GM06990 (cell line): ENCODE data around the gene MIEF1.

Experiments
- DNase-seq: peaks from one replicate; pipeline ENCODE4 v3.0.0-alpha.2; 2011; ENCODE audit not compliant: insufficient read length; ENCODE audit errors: extremely low read depth
- H3K27me3 ChIP-seq: replicated peaks from 2 replicates; pipeline ENCODE4 v1.6.0; 2011; ENCODE audit warnings: low read length; ENCODE audit not compliant: control insufficient read depth, insufficient read depth
- H3K36me3 ChIP-seq: 2 replicates; pipeline ENCODE4 v1.5.1; 2011; ENCODE audit warnings: low read length; ENCODE audit not compliant: control insufficient read depth, insufficient read depth
- H3K4me3 ChIP-seq: replicated peaks from 2 replicates; pipeline ENCODE4 v1.5.1; 2011; ENCODE audit warnings: low read depth, mild to moderate bottlenecking, control low read depth, low read length
- TF ChIP-seq, protein P1 (sequence below): IDR thresholded peaks from 2 replicates; pipeline ENCODE4 v1.5.1; 2011; ENCODE audit warnings: low read length, control low read depth, mild to moderate bottlenecking, inconsistent platforms; ENCODE audit not compliant: insufficient read depth, poor library complexity, severe bottlenecking

MIEF1 gene

DNA sequence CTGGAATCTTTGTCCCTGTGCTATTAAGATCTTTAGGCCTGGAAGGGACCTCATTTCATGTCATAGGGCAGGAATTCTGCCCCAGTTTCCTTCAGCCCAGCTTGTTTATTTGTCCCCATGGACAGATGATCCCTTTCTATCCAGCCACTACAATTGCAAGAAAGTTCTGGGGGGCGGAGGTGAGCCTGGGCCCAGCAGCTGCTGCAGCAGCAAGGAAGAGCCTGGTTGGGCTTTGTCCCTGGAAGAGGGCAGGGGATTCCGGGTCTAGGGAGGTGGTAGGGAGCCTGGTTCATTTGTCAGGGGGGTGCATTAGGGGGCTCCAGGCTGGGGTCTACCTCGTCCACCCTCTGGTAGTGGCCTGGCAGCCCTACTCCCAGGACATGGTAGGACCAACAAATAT, 52.1 kb downstream of the MIEF1 start:
- no peaks in the 10 kb centered on the region; the same call in 1 of the 2 replicates for H3K27me3 ChIP-seq

DNA sequence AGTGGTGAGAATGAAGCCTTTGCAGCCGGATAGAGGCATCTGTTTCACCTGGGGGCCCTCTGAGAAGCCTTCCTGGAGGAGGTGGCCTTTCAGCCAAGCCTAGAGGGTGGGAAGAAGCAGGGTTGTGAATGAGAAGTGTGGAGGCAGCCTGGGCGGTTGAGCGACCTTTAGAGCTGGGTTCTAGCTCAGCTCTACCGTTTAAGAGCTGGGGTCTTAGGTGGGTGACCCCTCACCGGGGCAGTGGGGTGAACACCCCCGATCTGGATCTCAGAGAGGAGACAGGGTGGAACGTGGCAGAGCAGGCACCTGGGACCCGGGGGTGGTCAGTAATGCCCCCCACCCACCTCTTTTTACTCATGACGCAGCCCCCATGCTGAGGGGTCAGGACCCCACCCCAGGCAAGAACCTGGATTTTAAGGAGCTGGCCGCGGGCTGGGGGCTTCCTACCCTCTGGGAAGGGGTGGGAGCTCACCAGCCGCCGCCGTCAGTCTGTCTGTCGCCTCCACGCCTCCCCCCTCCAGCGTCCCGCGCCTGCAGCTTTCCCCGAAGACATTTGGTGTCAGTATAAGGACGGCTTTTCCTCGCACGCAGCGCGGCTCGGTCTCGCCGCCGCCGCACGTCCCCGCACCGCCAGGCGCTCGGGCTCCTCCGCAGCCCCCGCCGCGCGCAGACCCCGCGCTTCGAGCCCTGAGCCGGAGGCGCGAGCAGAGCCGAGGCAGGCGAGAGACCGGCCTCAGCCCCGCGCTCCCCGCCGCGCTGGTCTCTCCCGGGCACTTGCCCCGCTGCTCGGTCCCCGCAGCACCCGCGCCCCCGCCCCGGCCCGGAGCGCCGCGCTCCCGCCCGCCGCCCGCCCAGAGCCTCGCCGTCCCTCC, 55.1 kb downstream of the MIEF1 start:
- Histone ChIP-seq H3K4me3 (no peak overlapping the region), H3K36me3 (no peaks in the 10 kb centered on the region), H3K27me3 (no peaks in the 10 kb centered on the region; the same call in 1 of the 2 replicates)
- TF ChIP-seq, protein P1, sequence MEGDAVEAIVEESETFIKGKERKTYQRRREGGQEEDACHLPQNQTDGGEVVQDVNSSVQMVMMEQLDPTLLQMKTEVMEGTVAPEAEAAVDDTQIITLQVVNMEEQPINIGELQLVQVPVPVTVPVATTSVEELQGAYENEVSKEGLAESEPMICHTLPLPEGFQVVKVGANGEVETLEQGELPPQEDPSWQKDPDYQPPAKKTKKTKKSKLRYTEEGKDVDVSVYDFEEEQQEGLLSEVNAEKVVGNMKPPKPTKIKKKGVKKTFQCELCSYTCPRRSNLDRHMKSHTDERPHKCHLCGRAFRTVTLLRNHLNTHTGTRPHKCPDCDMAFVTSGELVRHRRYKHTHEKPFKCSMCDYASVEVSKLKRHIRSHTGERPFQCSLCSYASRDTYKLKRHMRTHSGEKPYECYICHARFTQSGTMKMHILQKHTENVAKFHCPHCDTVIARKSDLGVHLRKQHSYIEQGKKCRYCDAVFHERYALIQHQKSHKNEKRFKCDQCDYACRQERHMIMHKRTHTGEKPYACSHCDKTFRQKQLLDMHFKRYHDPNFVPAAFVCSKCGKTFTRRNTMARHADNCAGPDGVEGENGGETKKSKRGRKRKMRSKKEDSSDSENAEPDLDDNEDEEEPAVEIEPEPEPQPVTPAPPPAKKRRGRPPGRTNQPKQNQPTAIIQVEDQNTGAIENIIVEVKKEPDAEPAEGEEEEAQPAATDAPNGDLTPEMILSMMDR: no peak
- DNase-seq: no peak

More for the DNA sequence above, 52.1 kb downstream of the MIEF1 start:
- TF ChIP-seq, protein P1: no peak
- no peak for DNase-seq
- Histone ChIP-seq H3K4me3 (no peak overlapping the region), H3K36me3 (no peaks in the 10 kb centered on the region)

DNA sequence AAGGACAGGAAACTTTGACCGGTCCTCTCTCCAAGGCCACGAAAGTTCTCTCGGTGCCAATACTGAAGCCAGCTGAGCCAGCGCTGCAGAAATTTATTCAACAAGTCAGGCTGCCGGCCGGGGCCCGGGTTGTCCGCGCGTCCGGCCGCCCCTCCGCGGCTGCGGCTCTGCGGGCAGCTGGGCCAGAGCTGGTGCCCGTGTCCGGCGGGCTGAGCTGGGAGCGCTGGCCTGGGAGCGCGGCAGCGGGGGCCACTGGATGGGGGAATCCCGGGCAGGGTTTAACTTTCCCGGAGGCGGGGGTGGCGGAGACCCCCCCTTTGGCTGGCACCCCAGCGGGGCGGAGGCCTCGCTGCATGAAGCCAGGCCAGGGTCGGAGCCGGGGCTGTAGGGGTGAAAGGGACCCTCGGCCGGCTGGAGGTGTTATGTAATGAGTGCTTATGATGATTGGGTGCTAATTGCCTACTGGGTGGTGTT, 56.2 kb downstream of the MIEF1 start:
- no peak for DNase-seq
- Histone ChIP-seq H3K4me3 (no peak overlapping the region), H3K36me3 (no peaks in the 10 kb centered on the region), H3K27me3 (no peaks in the 10 kb centered on the region; the same call in 1 of the 2 replicates)
- TF ChIP-seq, protein P1: no peak

DNA sequence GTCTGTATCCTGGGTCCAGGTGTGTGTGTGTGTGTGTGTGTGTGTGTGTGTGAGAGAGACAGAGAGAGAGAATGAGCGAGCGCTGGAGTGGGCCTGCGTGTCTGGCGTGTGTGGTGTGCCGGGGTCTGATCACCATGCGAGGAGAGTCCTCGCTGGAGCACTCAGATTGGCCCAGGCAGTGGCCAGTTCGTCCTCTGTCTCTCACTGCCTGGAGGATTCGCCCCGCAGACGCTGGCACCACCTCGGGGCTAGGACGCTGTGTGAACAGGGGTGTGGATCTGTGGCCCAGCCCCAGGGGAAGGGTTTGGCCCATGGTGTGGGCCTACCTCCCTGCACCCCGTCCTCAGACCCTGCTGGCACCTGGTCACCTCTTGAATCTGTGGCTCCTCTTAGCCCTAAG, 56.9 kb downstream of the MIEF1 start:
- H3K4me3 ChIP-seq: no peak overlapping the region
- no peak for DNase-seq
- TF ChIP-seq, protein P1: no peak
- no peaks in the 10 kb centered on the region; the same call in 1 of the 2 replicates for H3K27me3 ChIP-seq
- no peaks in the 10 kb centered on the region for H3K36me3 ChIP-seq

DNA sequence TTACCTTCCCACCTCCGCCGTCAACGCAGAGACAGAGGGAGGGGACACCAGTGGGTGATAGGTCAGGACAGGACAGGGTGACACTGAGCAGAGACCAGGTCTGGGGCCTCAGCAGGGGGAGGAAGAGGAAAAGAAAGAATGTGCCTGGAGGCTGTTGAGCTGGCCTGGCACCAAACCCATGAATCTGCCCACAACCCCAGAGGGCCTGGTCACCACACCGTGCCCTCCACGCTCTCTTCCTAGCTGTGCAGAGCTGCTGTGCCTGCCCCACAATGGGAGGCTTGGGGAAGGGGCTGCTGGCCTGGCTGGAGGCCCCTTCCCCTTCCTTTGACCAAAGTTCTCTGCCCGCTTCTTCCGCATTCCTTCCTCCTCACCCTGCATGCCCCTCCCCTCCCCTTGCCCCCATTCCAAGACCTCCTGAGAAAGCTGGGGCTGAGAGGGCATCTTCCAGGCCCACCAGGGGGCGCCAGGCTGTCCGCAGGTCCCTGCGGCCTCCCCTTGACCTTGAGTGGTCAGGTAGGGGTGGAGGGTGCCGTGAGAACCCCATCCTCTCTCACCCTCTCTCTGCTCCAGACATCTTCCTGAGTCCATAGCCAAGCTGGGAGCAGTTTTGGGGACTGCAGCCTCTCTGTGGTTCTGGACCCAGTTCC, 57.5 kb downstream of the MIEF1 start:
- TF ChIP-seq, protein P1: peak; percentile 82
- no peak overlapping the region for H3K4me3 ChIP-seq
- no peaks in the 10 kb centered on the region; the same call in 1 of the 2 replicates for H3K27me3 ChIP-seq
- no peak for DNase-seq
- H3K36me3 ChIP-seq: no peaks in the 10 kb centered on the region
